HS-27A (cell line): ENCODE data around the gene TP53I13.

Source experiments
- DNase-seq: peaks from one replicate; pipeline ENCODE4 v3.0.0-alpha.2; 2012; ENCODE audit warnings: low read depth, missing footprints

Gene TP53I13

GRCh38 chr17:29615492-29616299 lies 47.2 kb downstream of the TP53I13 start:
- DNase-seq, result no peak

GRCh38 chr17:29616300-29617048 lies 48.0 kb downstream of the TP53I13 start:
- DNase-seq, result no peak

DNA sequence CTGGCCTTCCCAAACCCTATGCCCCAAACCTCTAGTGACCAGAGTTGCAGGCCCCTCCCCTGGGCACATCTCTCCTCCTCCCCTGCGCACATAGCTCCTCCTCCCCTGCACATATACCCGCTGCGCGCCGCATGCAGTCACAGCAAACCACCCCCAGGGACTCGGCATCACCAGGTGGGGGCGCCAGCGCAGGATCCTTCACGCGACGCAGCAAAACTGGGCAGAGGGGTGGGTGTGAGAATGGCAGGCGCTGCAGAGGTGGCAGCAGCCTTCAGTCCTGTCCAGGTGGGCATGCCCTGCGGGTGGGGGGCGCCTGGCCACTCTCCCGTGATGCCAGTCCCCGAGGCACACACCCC lies 48.6 kb downstream of the TP53I13 start:
- DNase-seq, result no peak

- no peak for DNase-seq
Observed at GRCh38 chr17:29617481-29618271, 49.2 kb downstream of the TP53I13 start.

- DNase-seq, result no peak
Observed at GRCh38 chr17:29618272-29619065, 50.0 kb downstream of the TP53I13 start.

GRCh38 chr17:29619251-29619650 lies 50.8 kb downstream of the TP53I13 start:
- no peak for DNase-seq

- no peak for DNase-seq
Observed at GRCh38 chr17:29620271-29620670, 51.8 kb downstream of the TP53I13 start.

DNA sequence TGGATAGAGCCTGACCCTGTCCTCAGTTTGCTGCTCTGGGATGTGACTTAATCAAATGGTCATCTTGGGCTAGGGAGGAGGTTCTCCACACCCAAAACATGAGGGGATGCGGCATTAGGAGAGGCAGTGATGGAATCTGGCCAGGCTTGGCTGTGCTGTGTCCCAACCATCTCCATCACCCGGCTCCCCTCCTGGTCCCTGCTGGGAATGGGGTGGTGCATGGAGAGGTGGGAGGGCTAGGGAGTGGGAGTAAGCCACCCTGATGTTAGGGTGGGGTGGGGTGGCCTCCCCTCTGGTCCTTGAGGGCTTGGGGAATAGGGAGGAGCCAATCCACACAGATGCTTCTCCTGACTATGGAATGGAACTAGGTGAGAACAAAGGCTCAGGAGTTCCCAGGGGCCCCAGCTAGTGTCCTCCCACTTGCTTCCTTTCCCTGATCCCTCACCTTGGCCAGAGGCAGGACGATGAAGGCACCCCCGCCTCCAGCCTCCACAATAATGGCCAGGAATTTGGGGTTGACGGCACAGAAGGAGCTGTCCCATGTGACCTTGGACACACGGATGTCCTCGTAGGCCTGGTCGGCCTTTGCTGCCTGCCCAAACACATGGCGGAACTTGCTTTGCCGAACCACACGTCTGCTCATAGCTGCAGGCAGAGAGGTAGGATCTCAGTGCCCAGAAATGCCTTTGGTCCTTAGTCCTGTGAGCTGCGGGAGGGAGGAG lies 52.4 kb downstream of the TP53I13 start:
- DNase-seq, result no peak

- no peak for DNase-seq
Observed at GRCh38 chr17:29621751-29622194, 53.3 kb downstream of the TP53I13 start.
